Measurements from ENCODE around the gene CYP11A1.
A peak's percentile ranks its signal among the peaks of the same experiment; 100 is the strongest.

CYP11A1 gene

DNA sequence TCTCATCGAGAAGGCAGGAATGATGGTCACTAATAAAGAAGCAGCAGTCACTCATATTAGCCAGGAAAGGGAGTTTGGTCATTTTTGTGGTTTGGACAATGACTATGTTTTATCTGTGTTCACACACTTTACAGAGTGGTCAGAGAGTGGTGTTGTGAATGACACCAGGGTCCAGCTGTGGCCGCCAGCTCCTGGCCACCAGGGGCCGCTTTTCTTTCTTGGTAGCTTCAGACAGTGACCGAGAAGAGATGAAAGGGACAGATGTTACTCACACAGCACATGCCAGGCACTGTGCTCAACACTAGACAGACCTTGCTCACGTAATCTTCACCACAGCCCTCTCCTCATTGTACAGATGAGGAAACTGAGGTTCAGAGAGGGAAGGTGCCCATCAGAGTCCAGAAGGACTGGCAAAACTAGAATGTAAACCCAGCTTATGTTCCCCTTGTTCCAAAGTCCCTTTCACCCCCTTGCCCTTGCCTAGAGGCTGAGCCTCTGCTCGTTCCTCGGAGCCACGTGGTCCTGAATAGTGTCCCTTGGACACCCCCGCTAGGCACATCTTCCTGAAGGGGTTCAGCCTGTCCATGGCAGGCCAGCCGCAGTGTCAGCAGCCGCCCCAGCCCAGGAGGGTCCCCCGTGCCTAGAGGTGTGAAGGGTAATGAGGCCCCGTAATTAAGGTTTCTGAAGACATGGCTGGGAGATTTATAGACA lies 55.6 kb downstream of the CYP11A1 start:
- H3K27ac ChIP-seq (ENCODE audit: poor library complexity, severe bottlenecking), result no peak overlapping the region

DNA sequence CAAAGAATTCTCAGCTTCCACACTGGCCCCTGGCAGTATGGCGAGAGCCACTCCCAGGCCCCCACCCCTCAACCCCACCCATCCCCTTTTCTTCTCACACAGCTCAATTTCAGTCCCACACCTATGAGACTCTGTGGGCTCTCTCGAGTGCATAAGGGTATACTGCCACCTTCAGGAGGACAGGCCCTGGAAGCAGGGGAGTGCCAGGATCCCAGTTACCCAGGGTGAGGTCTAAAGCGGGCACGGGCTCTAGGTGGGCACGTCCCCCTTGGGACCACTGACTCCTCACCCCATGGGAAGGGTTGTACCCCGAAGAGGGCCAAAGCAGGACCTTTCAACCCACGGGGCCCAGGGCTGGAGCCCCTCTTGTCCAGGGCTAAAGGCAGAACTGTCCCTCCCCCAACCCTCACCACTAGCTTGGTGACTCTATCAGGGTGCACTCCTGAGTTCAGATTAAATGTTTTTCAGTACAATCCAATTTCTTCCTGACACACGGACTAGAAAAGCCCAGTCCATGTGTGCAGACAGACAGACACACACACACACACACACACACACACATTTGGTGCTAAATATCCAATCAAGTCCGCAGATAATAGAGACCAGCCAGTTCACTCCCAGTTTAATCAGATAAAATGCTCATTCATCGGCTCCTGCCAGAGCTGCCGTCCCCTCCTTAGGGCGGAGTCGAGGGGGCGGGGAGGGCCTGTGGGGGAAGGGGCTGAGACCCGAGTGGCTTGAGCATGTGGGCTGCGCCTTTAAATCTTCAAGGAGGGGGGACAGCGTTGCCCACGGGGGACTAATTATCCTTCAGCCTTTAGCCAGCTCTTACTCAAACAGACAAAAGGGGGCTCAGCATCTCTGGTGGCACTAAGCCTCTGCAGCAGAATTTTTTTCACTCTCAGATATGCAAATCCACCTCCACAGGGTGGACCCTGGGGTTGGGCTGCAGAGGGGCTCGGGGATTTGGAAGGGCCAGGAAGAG lies 59.3 kb downstream of the CYP11A1 start:
- Histone ChIP-seq H3K27ac (ENCODE audit: poor library complexity, severe bottlenecking) (no peak overlapping the region), H3K4me3 (ENCODE audit: severe bottlenecking) (no peak overlapping the region), H3K4me1 (ENCODE audit: insufficient read depth, poor library complexity, severe bottlenecking) (no peaks in the 10 kb centered on the region), H3K27me3 (ENCODE audit: insufficient read depth, poor library complexity, severe bottlenecking) (peaks cover 30% of the 10 kb centered on the region), H3K36me3 (ENCODE audit: low read depth) (no peaks in the 10 kb centered on the region), H3K9me3 (ENCODE audit: severe bottlenecking) (no peaks in the 10 kb centered on the region)
- DNase-seq (ENCODE audit: low spot score), result no peak
- TF ChIP-seq, protein P1, sequence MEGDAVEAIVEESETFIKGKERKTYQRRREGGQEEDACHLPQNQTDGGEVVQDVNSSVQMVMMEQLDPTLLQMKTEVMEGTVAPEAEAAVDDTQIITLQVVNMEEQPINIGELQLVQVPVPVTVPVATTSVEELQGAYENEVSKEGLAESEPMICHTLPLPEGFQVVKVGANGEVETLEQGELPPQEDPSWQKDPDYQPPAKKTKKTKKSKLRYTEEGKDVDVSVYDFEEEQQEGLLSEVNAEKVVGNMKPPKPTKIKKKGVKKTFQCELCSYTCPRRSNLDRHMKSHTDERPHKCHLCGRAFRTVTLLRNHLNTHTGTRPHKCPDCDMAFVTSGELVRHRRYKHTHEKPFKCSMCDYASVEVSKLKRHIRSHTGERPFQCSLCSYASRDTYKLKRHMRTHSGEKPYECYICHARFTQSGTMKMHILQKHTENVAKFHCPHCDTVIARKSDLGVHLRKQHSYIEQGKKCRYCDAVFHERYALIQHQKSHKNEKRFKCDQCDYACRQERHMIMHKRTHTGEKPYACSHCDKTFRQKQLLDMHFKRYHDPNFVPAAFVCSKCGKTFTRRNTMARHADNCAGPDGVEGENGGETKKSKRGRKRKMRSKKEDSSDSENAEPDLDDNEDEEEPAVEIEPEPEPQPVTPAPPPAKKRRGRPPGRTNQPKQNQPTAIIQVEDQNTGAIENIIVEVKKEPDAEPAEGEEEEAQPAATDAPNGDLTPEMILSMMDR (IDR thresholded peaks at IDR 0.05; ENCODE audit: poor library complexity, severe bottlenecking), result peak; percentile 97
- ATAC-seq (ENCODE audit: low read depth), result peak; percentile 86

More for the DNA sequence above, 55.6 kb downstream of the CYP11A1 start:
- peak; percentile 42; the same call in 1 of the 3 replicates for ATAC-seq (ENCODE audit: low read depth)
- Histone ChIP-seq H3K4me1 (ENCODE audit: insufficient read depth, poor library complexity, severe bottlenecking) (no peaks in the 10 kb centered on the region), H3K4me3 (ENCODE audit: severe bottlenecking) (no peak overlapping the region), H3K9me3 (ENCODE audit: severe bottlenecking) (no peaks in the 10 kb centered on the region), H3K36me3 (ENCODE audit: low read depth) (no peaks in the 10 kb centered on the region), H3K27me3 (ENCODE audit: insufficient read depth, poor library complexity, severe bottlenecking) (peaks cover 13% of the 10 kb centered on the region)
- TF ChIP-seq, protein P1 (IDR thresholded peaks at IDR 0.05; ENCODE audit: poor library complexity, severe bottlenecking), result peak; percentile 81
- DNase-seq (ENCODE audit: low spot score), result no peak

DNA sequence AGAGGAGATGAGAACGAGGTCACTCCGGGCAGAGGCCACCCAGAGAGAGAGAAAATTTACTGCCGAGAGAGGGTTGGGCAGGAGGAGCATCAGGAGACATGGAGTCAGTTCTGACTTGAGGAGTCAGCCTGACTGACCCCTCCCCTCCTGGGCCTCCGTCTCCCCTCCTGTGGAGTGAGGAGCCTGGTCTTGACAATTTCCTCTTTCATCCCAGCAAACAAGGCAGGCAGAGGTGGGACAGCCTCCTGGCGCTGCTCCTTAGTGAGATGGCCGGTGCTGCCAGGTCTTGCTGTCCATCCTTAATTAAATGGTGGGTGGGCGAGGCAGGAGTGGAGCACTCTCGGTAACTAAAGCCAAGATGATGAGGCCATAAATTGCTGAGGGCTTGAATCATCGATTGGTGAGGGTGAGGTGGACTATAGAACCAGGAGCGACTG lies 60.6 kb downstream of the CYP11A1 start:
- Histone ChIP-seq H3K4me3 (ENCODE audit: severe bottlenecking) (no peak overlapping the region), H3K9me3 (ENCODE audit: severe bottlenecking) (no peaks in the 10 kb centered on the region), H3K36me3 (ENCODE audit: low read depth) (no peaks in the 10 kb centered on the region), H3K27me3 (ENCODE audit: insufficient read depth, poor library complexity, severe bottlenecking) (peaks cover 40% of the 10 kb centered on the region), H3K27ac (ENCODE audit: poor library complexity, severe bottlenecking) (no peak overlapping the region), H3K4me1 (ENCODE audit: insufficient read depth, poor library complexity, severe bottlenecking) (no peaks in the 10 kb centered on the region)
- ATAC-seq (ENCODE audit: low read depth) (no peak), DNase-seq (ENCODE audit: low spot score) (no peak)
- TF ChIP-seq, protein P1 (IDR thresholded peaks at IDR 0.05; ENCODE audit: poor library complexity, severe bottlenecking), result no peak

DNA sequence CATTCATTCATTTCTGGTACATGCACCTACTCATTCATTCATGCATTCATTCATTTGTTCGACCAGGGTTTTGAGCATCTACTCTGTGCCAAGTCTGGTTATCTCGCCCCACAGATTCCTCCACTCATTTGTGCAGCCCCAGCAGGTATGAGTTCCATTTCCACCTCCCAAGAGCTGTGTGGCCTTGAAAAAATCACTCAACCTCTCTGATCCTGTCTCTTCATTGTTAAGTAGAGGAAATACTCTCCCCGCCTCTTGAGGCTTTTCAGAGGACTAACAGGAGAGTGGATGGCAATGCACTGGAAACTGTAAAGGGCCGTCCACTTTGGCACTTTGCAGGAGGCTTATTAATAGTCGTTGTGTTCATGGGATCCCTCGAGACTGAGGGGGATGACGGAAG lies 61.8 kb downstream of the CYP11A1 start:
- Histone ChIP-seq H3K4me1 (ENCODE audit: insufficient read depth, poor library complexity, severe bottlenecking) (no peaks in the 10 kb centered on the region), H3K27me3 (ENCODE audit: insufficient read depth, poor library complexity, severe bottlenecking) (peaks cover 51% of the 10 kb centered on the region), H3K27ac (ENCODE audit: poor library complexity, severe bottlenecking) (no peak overlapping the region), H3K9me3 (ENCODE audit: severe bottlenecking) (no peaks in the 10 kb centered on the region), H3K36me3 (ENCODE audit: low read depth) (no peaks in the 10 kb centered on the region), H3K4me3 (ENCODE audit: severe bottlenecking) (no peak overlapping the region)
- no peak for DNase-seq (ENCODE audit: low spot score)
- TF ChIP-seq, protein P1 (IDR thresholded peaks at IDR 0.05; ENCODE audit: poor library complexity, severe bottlenecking), result no peak
- no peak for ATAC-seq (ENCODE audit: low read depth)
